Endothelial cell of umbilical vein (primary cell): Measurements from ENCODE around the gene TAOK2. TPM values are rescaled to one million over a fixed set of nuclear protein-coding genes. Genes with fewer than 3 reads are reported as not detected.

Experiments
- BruUV-seq: library from RNA; stranded (reverse); fragments of 400-500 nt; replicated peaks from 2 replicates; lab custom pipeline; 2021; lab: Mats Ljungman, UMichigan
- CTCF ChIA-PET: fragments of 300-600, 350-600 bp; sonication (Branson Sonifier 250); formaldehyde crosslinking; loops from one replicate; lab custom pipeline; 2021; ENCODE audit warnings: antibody characterized with exemption, inconsistent platforms; lab: Charles Lee
- POLR2A ChIA-PET: fragments of 300-600, 350-600 bp; sonication (Branson Sonifier 250); formaldehyde crosslinking; loops from one replicate; lab custom pipeline; 2021; ENCODE audit warnings: antibody characterized with exemption, inconsistent platforms; lab: Charles Lee
- DNase-seq: peaks from one replicate; pipeline ENCODE4 v3.0.0-alpha.2; 2011; ENCODE audit warnings: low read depth, low spot score
- FAIRE-seq: peaks from 2 replicates; lab custom pipeline; 2011; peaks lifted over from hg19 to GRCh38; lab: Jason Lieb, UNC
- H2AFZ ChIP-seq: 2 replicates; pipeline ENCODE4 v1.6.0; 2012; ENCODE audit warnings: low read depth, low read length, control low read depth, inconsistent platforms
- H3K27ac ChIP-seq: 2 replicates; pipeline ENCODE4 v1.5.1; 2011; ENCODE audit warnings: low read depth, mild to moderate bottlenecking, control low read depth, low read length, moderate library complexity; ENCODE audit not compliant: insufficient read depth
- H3K27me3 ChIP-seq, 2 experiments: 2 replicates each; pipeline versions ENCODE4 v1.6.0 to v1.6.1; 2011; ENCODE audit warnings: low read length in 2 of 2, mixed read lengths in 1 of 2; ENCODE audit not compliant: control insufficient read depth in 2 of 2, insufficient read depth in 2 of 2
- H3K36me3 ChIP-seq, 2 experiments: 2 replicates in 1 of 2; 3 replicates in 1 of 2; pipeline ENCODE4 v1.5.1; 2011; ENCODE audit warnings: low read length in 2 of 2, mild to moderate bottlenecking in 1 of 2, moderate library complexity in 1 of 2; ENCODE audit not compliant: control insufficient read depth in 2 of 2, insufficient read depth in 2 of 2; ENCODE audit errors: extremely low read depth in 1 of 2
- H3K4me1 ChIP-seq: 3 replicates; pipeline ENCODE4 v1.5.1; 2011; ENCODE audit warnings: mild to moderate bottlenecking, low read length; ENCODE audit not compliant: control insufficient read depth, insufficient read depth; ENCODE audit errors: extremely low read depth
- H3K4me2 ChIP-seq: 2 replicates; pipeline ENCODE4 v1.6.1; 2011; ENCODE audit warnings: low read length, control low read depth, mixed read lengths; ENCODE audit not compliant: insufficient read depth
- H3K4me3 ChIP-seq, 3 experiments: fragments of 200-600 bp in 1 of 3; sonication (generic), shearing (Covaris generic) in 1 of 3; replicated peaks in 1 of 3; 2 replicates each; pipeline ENCODE4 v1.5.1; 2011 to 2016; ENCODE audit warnings: control low read depth in 3 of 3, low read length in 3 of 3, mild to moderate bottlenecking in 2 of 3, inconsistent platforms in 1 of 3, low read depth in 1 of 3, moderate library complexity in 1 of 3; ENCODE audit not compliant: insufficient read depth in 1 of 3
- H3K79me2 ChIP-seq: 2 replicates; pipeline ENCODE4 v1.6.0; 2012; ENCODE audit warnings: low read length, inconsistent platforms; ENCODE audit not compliant: control insufficient read depth, insufficient read depth
- H3K9ac ChIP-seq: replicated peaks from 2 replicates; pipeline ENCODE3; 2011; ENCODE audit warnings: low read length, control low read depth; ENCODE audit not compliant: insufficient read depth; ENCODE audit errors: extremely low read depth
- H3K9me1 ChIP-seq: replicated peaks from 3 replicates; pipeline ENCODE4 v1.6.0; 2011; ENCODE audit warnings: mild to moderate bottlenecking, low read length; ENCODE audit not compliant: control insufficient read depth, insufficient read depth; ENCODE audit errors: extremely low read depth
- H3K9me3 ChIP-seq: replicated peaks from 2 replicates; pipeline ENCODE4 v1.5.1; 2012; ENCODE audit warnings: low read length, inconsistent platforms; ENCODE audit not compliant: control insufficient read depth, insufficient read depth
- H4K20me1 ChIP-seq: replicated peaks from 2 replicates; pipeline ENCODE3; 2011; ENCODE audit warnings: mild to moderate bottlenecking, low read length; ENCODE audit not compliant: control insufficient read depth, insufficient read depth; ENCODE audit errors: extremely low read depth
- CTCF ChIP-seq, 2 donors: IDR thresholded peaks; 1 replicate in 1 of 2; 2 replicates in 1 of 2; pipeline ENCODE4 v1.5.1; 2011; ENCODE audit warnings: low read length in 2 of 2, mild to moderate bottlenecking in 2 of 2, moderate library complexity in 2 of 2, control low read depth in 1 of 2, inconsistent platforms in 1 of 2, low read depth in 1 of 2; ENCODE audit not compliant: insufficient read depth in 1 of 2; ENCODE audit errors: extremely low read depth in 1 of 2
- EZH2 ChIP-seq: IDR thresholded peaks from 2 replicates; pipeline ENCODE4 v1.6.1; 2012; ENCODE audit warnings: borderline replicate concordance, low read depth, mild to moderate bottlenecking, moderate library complexity, low read length, inconsistent platforms; ENCODE audit not compliant: severe bottlenecking
- FOS ChIP-seq: IDR thresholded peaks from 2 replicates; pipeline ENCODE4 v1.6.1; 2011; ENCODE audit warnings: mild to moderate bottlenecking, low read length, moderate library complexity, borderline replicate concordance; ENCODE audit not compliant: insufficient read depth
- GATA2 ChIP-seq: IDR thresholded peaks from 2 replicates; pipeline ENCODE4 v1.7.0; 2011; ENCODE audit warnings: low read depth, mild to moderate bottlenecking, moderate library complexity, mixed read lengths, low read length; ENCODE audit not compliant: insufficient read length, insufficient read depth
- JUN ChIP-seq: IDR thresholded peaks from 2 replicates; pipeline ENCODE4 v1.6.1; 2011; ENCODE audit warnings: borderline replicate concordance, low read depth; ENCODE audit not compliant: insufficient read length, insufficient read depth
- MAX ChIP-seq: IDR thresholded peaks from 2 replicates; pipeline ENCODE4 v1.6.1; 2011; ENCODE audit not compliant: insufficient read depth, insufficient read length
- MYC ChIP-seq: IDR thresholded peaks from one replicate; pipeline ENCODE4 v1.6.1; 2011; ENCODE audit warnings: mild to moderate bottlenecking, low read depth, low read length
- POLR2A ChIP-seq: IDR thresholded peaks from 2 replicates; pipeline ENCODE4 v1.6.1; 2012; ENCODE audit warnings: low read depth, mild to moderate bottlenecking, control low read depth, low read length
- POLR2AphosphoS5 ChIP-seq: IDR thresholded peaks from 2 replicates; pipeline ENCODE4 v1.6.1; 2012; ENCODE audit warnings: low read depth, mild to moderate bottlenecking, control low read depth, low read length, moderate library complexity; ENCODE audit not compliant: insufficient read depth
- dilution Hi-C: fragments of 300-500 bp; cut with MboI; formaldehyde crosslinking; loops from one replicate; pipeline ENCODE4 v1.15.0; 2019; ENCODE audit warnings: low sequenced_read_pairs; ENCODE audit not compliant: extremely low pct_ligation_motif_present
- intact Hi-C: fragments of 100-400 bp; cut with micrococcal nuclease; formaldehyde crosslinking; loops from one replicate; pipeline ENCODE4 v1.10.0; 2022
- polyA plus RNA-seq, 4 experiments: library from polyadenylated mRNA; depleted of rRNA in 3 of 4; stranded (reverse) in 3 of 4; unstranded in 1 of 4; fragments of >200 nt; gene quantifications; 2 replicates each; pipeline versions ENCODE4 v1.2.1 to v1.2.3, GENCODE V29; 2011 to 2012; ENCODE audit warnings: missing spikeins in 1 of 4
- total RNA-seq: library from RNA; stranded (reverse); gene quantifications from 2 replicates; pipeline ENCODE4 v1.2.3, GENCODE V29; 2021

Gene TAOK2
- total and polyA plus RNA-seq, 2 donors (not counting 3 experiments of a cell fraction or from before 2014, with no cell fraction given), result 52.8 to 114 TPM

- no peak overlapping the region for H3K4me3 ChIP-seq
- no peak for DNase-seq
- dilution Hi-C loops (no loop called here), intact Hi-C loops (no loop called here)
- no TSS peak for BruUV-seq
- TF ChIP-seq MYC (no peak), FOS (no peak), EZH2 (no peak), JUN (no peak), POLR2AphosphoS5 (no peak), GATA2 (no peak), POLR2A (no peak), CTCF (IDR thresholded peaks at IDR 0.05; ENCODE audit: extremely low read depth in 1 of 2, insufficient read depth in 1 of 2, low read depth in 1 of 2, low read length in 2 of 2) (no peak), MAX (no peak)
- H4K20me1 ChIP-seq, result no peaks in the 10 kb centered on the region
- H3K9me1 ChIP-seq, result no peaks in the 10 kb centered on the region
- ChIA-PET CTCF (no interaction called here), POLR2A (no interaction called here)
- no peak overlapping the region for H3K9ac ChIP-seq
- H2AFZ ChIP-seq, result no peak overlapping the region
- H3K27ac ChIP-seq, result no peak overlapping the region
- H3K36me3 ChIP-seq, result no peaks in the 10 kb centered on the region
- H3K4me1 ChIP-seq, result no peaks in the 10 kb centered on the region
- H3K4me2 ChIP-seq, result no peak overlapping the region
- no peaks in the 10 kb centered on the region for H3K9me3 ChIP-seq
- FAIRE-seq, result no peak
- H3K79me2 ChIP-seq, result no peaks in the 10 kb centered on the region
- H3K27me3 ChIP-seq, result peaks cover 11 to 14% of the 10 kb centered on the region in 2 experiments
Observed at GRCh38 chr16:30026449-30026848, 52.8 kb downstream of the TAOK2 start.
